GM21447 (cell line): ENCODE results near the gene OSTF1.
A peak's percentile ranks its signal among the peaks of the same experiment; 100 is the strongest.

Experiments
- ATAC-seq: cut with Tn5 transposase; IDR thresholded peaks from one replicate; pipeline ENCODE4 v1.9.1; 2021; ENCODE audit not compliant: unreplicated experiment

OSTF1 gene

GRCh38 chr9:75161116-75161857, 73.0 kb downstream of the OSTF1 start:
- ATAC-seq = no peak

GRCh38 chr9:75163764-75164163, 75.5 kb downstream of the OSTF1 start:
- ATAC-seq = no peak

GRCh38 chr9:75164573-75164972, 76.3 kb downstream of the OSTF1 start:
- ATAC-seq = no peak

GRCh38 chr9:75167281-75167680, 79.0 kb downstream of the OSTF1 start:
- ATAC-seq = no peak

- ATAC-seq = no peak
Measured at GRCh38 chr9:75168270-75169178, 80.2 kb downstream of the OSTF1 start.

GRCh38 chr9:75169623-75170022, 81.3 kb downstream of the OSTF1 start:
- ATAC-seq = no peak

- no peak for ATAC-seq
Measured at GRCh38 chr9:75170898-75171360, 82.6 kb downstream of the OSTF1 start.

GRCh38 chr9:75175395-75175794, 87.1 kb downstream of the OSTF1 start:
- no peak for ATAC-seq

GRCh38 chr9:75176037-75176436, 87.7 kb downstream of the OSTF1 start:
- no peak for ATAC-seq

- ATAC-seq = no peak
Measured at GRCh38 chr9:75181750-75182149, 93.4 kb downstream of the OSTF1 start.

- no peak for ATAC-seq
Measured at GRCh38 chr9:75183306-75183705, 95.0 kb downstream of the OSTF1 start.

- no peak for ATAC-seq
Measured at GRCh38 chr9:75184471-75184870, 96.2 kb downstream of the OSTF1 start.

- peak; percentile 81 for ATAC-seq
Measured at GRCh38 chr9:75185585-75186170, 97.4 kb downstream of the OSTF1 start.

GRCh38 chr9:75186767-75187380, 98.6 kb downstream of the OSTF1 start:
- ATAC-seq = no peak

- ATAC-seq = no peak
Measured at GRCh38 chr9:75188756-75189155, 100.4 kb downstream of the OSTF1 start.

GRCh38 chr9:75190762-75191161, 102.4 kb downstream of the OSTF1 start:
- no peak for ATAC-seq
